GM23338 (cell line): ENCODE data around the gene ANKRD60. TPM values are rescaled to one million over a fixed set of nuclear protein-coding genes. Genes with fewer than 3 reads are reported as not detected.

ENCODE experiments used
- ATAC-seq: fragments of 200-7000 bp; cut with Tn5 transposase; 3 replicates; pipeline ENCODE4 v1.9.1; 2020
- DNase-seq: peaks from one replicate; pipeline ENCODE4 v3.0.0-alpha.2; 2015; ENCODE audit warnings: low spot score
- H2AFZ ChIP-seq: fragments of 200-600 bp; sonication (generic); 2 replicates; pipeline ENCODE4 v1.8.0; 2016; ENCODE audit warnings: antibody characterized with exemption, mild to moderate bottlenecking, moderate library complexity
- H3F3A ChIP-seq: fragments of 200-600 bp; sonication (generic); replicated peaks from 2 replicates; pipeline ENCODE4 v1.8.0; 2017; ENCODE audit warnings: antibody characterized with exemption, mixed run types, low read depth
- H3K27ac ChIP-seq: fragments of 200-600 bp; sonication (generic); 2 replicates; pipeline ENCODE4 v1.6.1; 2016; ENCODE audit warnings: low read depth
- H3K27me3 ChIP-seq: fragments of 200-600 bp; sonication (generic); 2 replicates; pipeline ENCODE4 v1.8.0; 2016; ENCODE audit warnings: mild to moderate bottlenecking, mixed run types, moderate library complexity; ENCODE audit not compliant: insufficient read depth
- H3K36me3 ChIP-seq: fragments of 200-600 bp; sonication (generic); 2 replicates; pipeline ENCODE4 v1.8.0; 2016; ENCODE audit warnings: mild to moderate bottlenecking; ENCODE audit not compliant: insufficient read depth
- H3K4me1 ChIP-seq: fragments of 200-600 bp; sonication (generic); 2 replicates; pipeline ENCODE4 v1.8.0; 2016; ENCODE audit warnings: mild to moderate bottlenecking, moderate library complexity; ENCODE audit not compliant: insufficient read depth
- H3K4me2 ChIP-seq: fragments of 200-600 bp; sonication (generic); 2 replicates; pipeline ENCODE4 v1.7.1; 2017; ENCODE audit warnings: mixed run types
- H3K4me3 ChIP-seq: fragments of 200-600 bp; sonication (generic); 2 replicates; pipeline ENCODE4 v1.6.1; 2016; ENCODE audit warnings: mixed run types
- H3K79me2 ChIP-seq: fragments of 200-600 bp; sonication (generic); replicated peaks from 2 replicates; pipeline ENCODE4 v1.8.0; 2017; ENCODE audit warnings: mild to moderate bottlenecking; ENCODE audit not compliant: insufficient read depth
- H3K9me2 ChIP-seq: fragments of 200-600 bp; sonication (generic); 2 replicates; pipeline ENCODE4 v1.8.0; 2017; ENCODE audit not compliant: insufficient read depth
- H4K20me1 ChIP-seq: fragments of 200-600 bp; sonication (generic); replicated peaks from 2 replicates; pipeline ENCODE4 v1.8.0; 2017; ENCODE audit warnings: mild to moderate bottlenecking; ENCODE audit not compliant: insufficient read depth
- H3K27ac Mint-ChIP-seq: 2 replicates; pipeline ENCODE4 v1.8.0; 2020; ENCODE audit warnings: inconsistent platforms, mild to moderate bottlenecking, moderate library complexity, mixed read lengths
- H3K27me3 Mint-ChIP-seq: 3 replicates; pipeline ENCODE4 v1.8.0; 2022; ENCODE audit warnings: low read depth, mild to moderate bottlenecking, moderate library complexity, mixed read lengths, inconsistent platforms; ENCODE audit not compliant: insufficient read depth, poor library complexity
- H3K36me3 Mint-ChIP-seq: 3 replicates; pipeline ENCODE4 v1.8.0; 2021; ENCODE audit warnings: low read depth, mild to moderate bottlenecking, inconsistent platforms, moderate library complexity, mixed read lengths
- H3K4me1 Mint-ChIP-seq: 3 replicates; pipeline ENCODE4 v1.8.0; 2020; ENCODE audit warnings: mild to moderate bottlenecking, inconsistent platforms, mixed read lengths
- H3K4me3 Mint-ChIP-seq: 3 replicates; pipeline ENCODE4 v1.8.0; 2021; ENCODE audit warnings: moderate library complexity, mild to moderate bottlenecking, inconsistent platforms, mixed read lengths
- H3K9me3 Mint-ChIP-seq: 3 replicates; pipeline ENCODE4 v1.8.0; 2020; ENCODE audit warnings: moderate library complexity, mild to moderate bottlenecking, inconsistent platforms, mixed read lengths
- CREB1 ChIP-seq: fragments of 250-450 bp; sonication (Bioruptor Pico); IDR thresholded peaks from 2 replicates; pipeline ENCODE4 v1.5.0; 2020; ENCODE audit warnings: low read depth, mild to moderate bottlenecking, moderate library complexity
- EZH2 ChIP-seq: fragments of 200-600 bp; sonication (generic); IDR thresholded peaks from one replicate; pipeline ENCODE4 v1.8.0; 2017; ENCODE audit warnings: antibody characterized with exemption, mild to moderate bottlenecking, low read depth; ENCODE audit not compliant: unreplicated experiment
- EZH2phosphoT487 ChIP-seq: fragments of 200-600 bp; sonication (generic); IDR thresholded peaks from one replicate; pipeline ENCODE4 v1.8.1; 2018; ENCODE audit warnings: antibody characterized with exemption; ENCODE audit not compliant: unreplicated experiment
- JUNB ChIP-seq: IDR thresholded peaks from one replicate; pipeline ENCODE4 v1.6.1; 2016; ENCODE audit warnings: antibody characterized with exemption; ENCODE audit not compliant: unreplicated experiment
- NANOG ChIP-seq: IDR thresholded peaks from 2 replicates; pipeline ENCODE4 v1.6.1; 2016; ENCODE audit warnings: antibody characterized with exemption, borderline replicate concordance
- POLR2AphosphoS5 ChIP-seq: IDR thresholded peaks from 2 replicates; pipeline ENCODE4 v1.6.1; 2016; ENCODE audit warnings: antibody characterized with exemption, low read depth
- ZNF114 ChIP-seq: fragments of 250-450 bp; sonication (Bioruptor Pico); IDR thresholded peaks from 2 replicates; pipeline ENCODE4 v1.5.0; 2020; ENCODE audit warnings: mild to moderate bottlenecking, moderate library complexity
- ZNF331 ChIP-seq: fragments of 250-450 bp; sonication (Bioruptor Pico); IDR thresholded peaks from 2 replicates; pipeline ENCODE4 v1.5.0; 2020; ENCODE audit warnings: low read depth, mild to moderate bottlenecking, moderate library complexity
- polyA plus RNA-seq: library from polyadenylated mRNA; unstranded; fragments of >200 nt; fragmentation: Nextera tagmentation; extraction: Ambion mirVana; gene quantifications from 2 replicates; pipeline ENCODE4 v1.2.1, GENCODE V29; 2016
- total RNA-seq: library from RNA; depleted of rRNA; stranded (reverse); fragments of >200 nt; shearing (Covaris generic); gene quantifications from 2 replicates; pipeline ENCODE4 v1.2.3, GENCODE V29; 2014
- TF ChIP-seq, protein P1 (sequence below): fragments of 250-450 bp; sonication (Bioruptor Pico); IDR thresholded peaks from 2 replicates; pipeline ENCODE4 v1.5.0; 2020; ENCODE audit warnings: mild to moderate bottlenecking, moderate library complexity

The ANKRD60 gene
- total and polyA plus RNA-seq, 2 experiments from 2014 or later, result not detected

DNA sequence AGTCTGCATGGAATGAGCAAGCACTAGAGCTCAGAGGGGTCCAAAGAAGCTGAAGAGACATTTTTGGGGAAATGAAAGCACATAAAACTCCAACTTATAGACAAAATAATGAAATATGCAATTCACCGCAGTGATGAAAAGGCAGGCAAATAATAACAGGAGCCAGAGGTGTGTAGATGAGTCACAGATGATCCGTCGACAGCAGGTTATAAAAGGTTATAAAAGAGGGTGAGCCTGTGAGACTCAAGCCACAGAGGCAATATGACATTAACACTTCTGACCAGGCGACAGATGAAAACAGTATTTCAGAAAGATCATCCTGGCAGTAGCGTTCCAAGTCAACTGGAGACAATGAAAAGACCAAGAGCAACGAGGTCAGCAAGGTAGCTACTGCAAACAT lies 35.8 kb upstream of the ANKRD60 start:
- H3K79me2 ChIP-seq, result no peaks in the 10 kb centered on the region
- H3K27me3 Mint-ChIP-seq, result no peaks in the 10 kb centered on the region
- DNase-seq, result no peak
- no peak overlapping the region for H3K27ac ChIP-seq
- no peaks in the 10 kb centered on the region for H3F3A ChIP-seq
- H3K27ac Mint-ChIP-seq, result no peak overlapping the region
- TF ChIP-seq NANOG (no peak), EZH2 (no peak), EZH2phosphoT487 (no peak), JUNB (no peak), ZNF331 (no peak), CREB1 (CRISPR knock-in tag) (no peak), ZNF114 (CRISPR knock-in tag) (no peak), POLR2AphosphoS5 (no peak)
- TF ChIP-seq, protein P1, sequence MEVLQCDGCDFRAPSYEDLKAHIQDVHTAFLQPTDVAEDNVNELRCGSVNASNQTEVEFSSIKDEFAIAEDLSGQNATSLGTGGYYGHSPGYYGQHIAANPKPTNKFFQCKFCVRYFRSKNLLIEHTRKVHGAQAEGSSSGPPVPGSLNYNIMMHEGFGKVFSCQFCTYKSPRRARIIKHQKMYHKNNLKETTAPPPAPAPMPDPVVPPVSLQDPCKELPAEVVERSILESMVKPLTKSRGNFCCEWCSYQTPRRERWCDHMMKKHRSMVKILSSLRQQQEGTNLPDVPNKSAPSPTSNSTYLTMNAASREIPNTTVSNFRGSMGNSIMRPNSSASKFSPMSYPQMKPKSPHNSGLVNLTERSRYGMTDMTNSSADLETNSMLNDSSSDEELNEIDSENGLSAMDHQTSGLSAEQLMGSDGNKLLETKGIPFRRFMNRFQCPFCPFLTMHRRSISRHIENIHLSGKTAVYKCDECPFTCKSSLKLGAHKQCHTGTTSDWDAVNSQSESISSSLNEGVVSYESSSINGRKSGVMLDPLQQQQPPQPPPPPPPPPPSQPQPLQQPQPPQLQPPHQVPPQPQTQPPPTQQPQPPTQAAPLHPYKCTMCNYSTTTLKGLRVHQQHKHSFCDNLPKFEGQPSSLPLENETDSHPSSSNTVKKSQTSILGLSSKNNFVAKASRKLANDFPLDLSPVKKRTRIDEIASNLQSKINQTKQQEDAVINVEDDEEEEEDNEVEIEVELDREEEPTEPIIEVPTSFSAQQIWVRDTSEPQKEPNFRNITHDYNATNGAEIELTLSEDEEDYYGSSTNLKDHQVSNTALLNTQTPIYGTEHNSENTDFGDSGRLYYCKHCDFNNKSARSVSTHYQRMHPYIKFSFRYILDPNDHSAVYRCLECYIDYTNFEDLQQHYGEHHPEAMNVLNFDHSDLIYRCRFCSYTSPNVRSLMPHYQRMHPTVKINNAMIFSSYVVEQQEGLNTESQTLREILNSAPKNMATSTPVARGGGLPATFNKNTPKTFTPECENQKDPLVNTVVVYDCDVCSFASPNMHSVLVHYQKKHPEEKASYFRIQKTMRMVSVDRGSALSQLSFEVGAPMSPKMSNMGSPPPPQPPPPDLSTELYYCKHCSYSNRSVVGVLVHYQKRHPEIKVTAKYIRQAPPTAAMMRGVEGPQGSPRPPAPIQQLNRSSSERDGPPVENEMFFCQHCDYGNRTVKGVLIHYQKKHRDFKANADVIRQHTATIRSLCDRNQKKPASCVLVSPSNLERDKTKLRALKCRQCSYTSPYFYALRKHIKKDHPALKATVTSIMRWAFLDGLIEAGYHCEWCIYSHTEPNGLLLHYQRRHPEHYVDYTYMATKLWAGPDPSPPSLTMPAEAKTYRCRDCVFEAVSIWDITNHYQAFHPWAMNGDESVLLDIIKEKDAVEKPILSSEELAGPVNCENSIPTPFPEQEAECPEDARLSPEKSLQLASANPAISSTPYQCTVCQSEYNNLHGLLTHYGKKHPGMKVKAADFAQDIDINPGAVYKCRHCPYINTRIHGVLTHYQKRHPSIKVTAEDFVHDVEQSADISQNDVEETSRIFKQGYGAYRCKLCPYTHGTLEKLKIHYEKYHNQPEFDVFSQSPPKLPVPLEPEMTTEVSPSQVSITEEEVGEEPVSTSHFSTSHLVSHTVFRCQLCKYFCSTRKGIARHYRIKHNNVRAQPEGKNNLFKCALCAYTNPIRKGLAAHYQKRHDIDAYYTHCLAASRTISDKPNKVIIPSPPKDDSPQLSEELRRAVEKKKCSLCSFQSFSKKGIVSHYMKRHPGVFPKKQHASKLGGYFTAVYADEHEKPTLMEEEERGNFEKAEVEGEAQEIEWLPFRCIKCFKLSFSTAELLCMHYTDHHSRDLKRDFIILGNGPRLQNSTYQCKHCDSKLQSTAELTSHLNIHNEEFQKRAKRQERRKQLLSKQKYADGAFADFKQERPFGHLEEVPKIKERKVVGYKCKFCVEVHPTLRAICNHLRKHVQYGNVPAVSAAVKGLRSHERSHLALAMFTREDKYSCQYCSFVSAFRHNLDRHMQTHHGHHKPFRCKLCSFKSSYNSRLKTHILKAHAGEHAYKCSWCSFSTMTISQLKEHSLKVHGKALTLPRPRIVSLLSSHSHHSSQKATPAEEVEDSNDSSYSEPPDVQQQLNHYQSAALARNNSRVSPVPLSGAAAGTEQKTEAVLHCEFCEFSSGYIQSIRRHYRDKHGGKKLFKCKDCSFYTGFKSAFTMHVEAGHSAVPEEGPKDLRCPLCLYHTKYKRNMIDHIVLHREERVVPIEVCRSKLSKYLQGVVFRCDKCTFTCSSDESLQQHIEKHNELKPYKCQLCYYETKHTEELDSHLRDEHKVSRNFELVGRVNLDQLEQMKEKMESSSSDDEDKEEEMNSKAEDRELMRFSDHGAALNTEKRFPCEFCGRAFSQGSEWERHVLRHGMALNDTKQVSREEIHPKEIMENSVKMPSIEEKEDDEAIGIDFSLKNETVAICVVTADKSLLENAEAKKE (CRISPR knock-in tag), result no peak
- peaks cover 13% of the 10 kb centered on the region for H3K4me1 Mint-ChIP-seq
- no peaks in the 10 kb centered on the region for H3K27me3 ChIP-seq
- H3K9me3 Mint-ChIP-seq, result no peaks in the 10 kb centered on the region
- no peak overlapping the region for H3K4me3 Mint-ChIP-seq
- H2AFZ ChIP-seq, result no peak overlapping the region
- peaks cover 4% of the 10 kb centered on the region; the same call in 1 of the 2 replicates for H4K20me1 ChIP-seq
- no peaks in the 10 kb centered on the region for H3K9me2 ChIP-seq
- no peak for ATAC-seq
- peaks cover 8% of the 10 kb centered on the region for H3K36me3 Mint-ChIP-seq
- H3K4me3 ChIP-seq, result no peak overlapping the region
- H3K36me3 ChIP-seq, result peaks cover 8% of the 10 kb centered on the region
- no peak overlapping the region for H3K4me2 ChIP-seq
- peaks cover 4% of the 10 kb centered on the region; the same call in 1 of the 2 replicates for H3K4me1 ChIP-seq
